KG1 (cell line): ENCODE results near the gene KIF5B.
"Not testable (repeated sequence)": the region's sequence is repeated elsewhere in the genome, so short reads cannot be mapped to it uniquely, and the experiment has no call there.

Experiments used
- DNase-seq: peaks from one replicate; lab custom pipeline; 2025; lab: John Stamatoyannopoulos, UW

KIF5B gene

GRCh38 chr10:32059472-32059871 lies 3.2 kb upstream of the KIF5B start:
- DNase-seq: no peak

- DNase-seq: no peak
These were observed 779 bp upstream of the KIF5B start for GRCh38 chr10:32057036-32057372.

- DNase-seq: peak; percentile 57
These were observed 618 bp downstream of the KIF5B start for GRCh38 chr10:32055478-32056135.

- DNase-seq: no peak
These were observed 2.1 kb downstream of the KIF5B start for GRCh38 chr10:32054094-32054493.

- not testable (repeated sequence) for DNase-seq
These were observed 2.8 kb downstream of the KIF5B start for GRCh38 chr10:32053392-32053791.

GRCh38 chr10:32051926-32052325 lies 4.3 kb downstream of the KIF5B start:
- no peak for DNase-seq

- no peak for DNase-seq
These were observed 6.0 kb downstream of the KIF5B start for GRCh38 chr10:32050177-32050576.

- no peak for DNase-seq
These were observed 7.1 kb downstream of the KIF5B start for GRCh38 chr10:32049113-32049512.

- no peak for DNase-seq
These were observed 7.9 kb downstream of the KIF5B start for GRCh38 chr10:32048282-32048681.

GRCh38 chr10:32047881-32048280 lies 8.3 kb downstream of the KIF5B start:
- no peak for DNase-seq

- no peak for DNase-seq
These were observed 10.1 kb downstream of the KIF5B start for GRCh38 chr10:32046151-32046550.

- not testable (repeated sequence) for DNase-seq
These were observed 13.5 kb downstream of the KIF5B start for GRCh38 chr10:32042730-32043129.

- DNase-seq: no peak
These were observed 14.8 kb downstream of the KIF5B start for GRCh38 chr10:32041290-32042028.

- DNase-seq: no peak
These were observed 16.5 kb downstream of the KIF5B start for GRCh38 chr10:32039734-32040133.

- DNase-seq: no peak
These were observed 17.4 kb downstream of the KIF5B start for GRCh38 chr10:32038777-32039176.

GRCh38 chr10:32036922-32037321 lies 19.3 kb downstream of the KIF5B start:
- DNase-seq: no peak

GRCh38 chr10:32035038-32035437 lies 21.2 kb downstream of the KIF5B start:
- DNase-seq: no peak

- no peak for DNase-seq
These were observed 23.1 kb downstream of the KIF5B start for GRCh38 chr10:32033171-32033570.

- no peak for DNase-seq
These were observed 24.3 kb downstream of the KIF5B start for GRCh38 chr10:32031920-32032319.

- DNase-seq: no peak
These were observed 24.8 kb downstream of the KIF5B start for GRCh38 chr10:32031424-32031823.

GRCh38 chr10:32028710-32029109 lies 27.5 kb downstream of the KIF5B start:
- no peak for DNase-seq

GRCh38 chr10:32023264-32023663 lies 33.0 kb downstream of the KIF5B start:
- DNase-seq: no peak

GRCh38 chr10:32017044-32017443 lies 39.2 kb downstream of the KIF5B start:
- DNase-seq: no peak

GRCh38 chr10:32015386-32015785 lies 40.8 kb downstream of the KIF5B start:
- DNase-seq: no peak
